ENCODE data around the gene DLGAP4. TPM values are rescaled to one million over a fixed set of nuclear protein-coding genes. Genes with fewer than 3 reads are reported as not detected.

DLGAP4 gene
- total RNA-seq, 1 donor from 2014 or later, result 61.2 TPM

DNA sequence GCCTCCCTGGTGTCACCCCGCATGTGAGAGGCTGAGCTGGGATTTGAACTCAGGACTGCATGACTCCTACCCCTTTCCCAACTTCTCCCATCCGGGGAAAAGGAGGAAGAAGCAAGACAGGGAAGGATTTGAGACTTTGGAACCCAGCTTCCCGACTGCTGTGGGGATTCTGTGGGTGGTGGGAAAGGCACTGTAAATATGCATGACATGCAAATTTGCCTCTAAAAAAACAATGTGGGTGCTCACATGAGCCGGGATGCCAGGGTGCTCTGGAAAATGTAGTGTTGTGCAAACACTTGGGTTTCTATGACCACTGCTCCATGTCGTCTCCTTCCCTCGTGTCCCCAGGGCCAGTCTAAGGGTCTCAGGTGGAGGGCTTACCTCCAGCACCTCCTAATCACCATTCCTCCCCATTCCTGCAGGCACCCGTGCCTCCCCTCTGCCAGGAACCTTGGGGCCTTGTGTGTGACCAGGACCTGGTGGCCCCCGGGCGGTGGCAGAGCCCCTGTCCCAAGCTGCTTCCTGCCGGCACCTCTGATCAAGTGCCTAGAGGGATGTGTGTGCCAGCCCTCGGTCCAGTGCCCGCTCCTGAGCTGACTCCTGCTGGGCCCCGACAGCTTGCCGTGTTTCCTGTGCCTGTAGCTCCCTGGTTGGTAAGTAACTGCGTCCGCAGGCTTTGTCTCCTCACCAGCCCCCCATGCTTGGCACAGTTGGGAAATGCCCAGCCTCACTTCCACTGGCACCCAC lies 60.7 kb downstream of the DLGAP4 start:
- no peak overlapping the region for H3K4me3 ChIP-seq
- no peak for ATAC-seq
- no peaks in the 10 kb centered on the region for H3K4me1 ChIP-seq
- no peaks in the 10 kb centered on the region for H3K27me3 ChIP-seq
- no peaks in the 10 kb centered on the region for H3K9me3 ChIP-seq
- no peak for DNase-seq
- H3K36me3 ChIP-seq, result no peaks in the 10 kb centered on the region
- intact Hi-C loops (cut with DNase I), result no loop called here
- TF ChIP-seq, protein P1, sequence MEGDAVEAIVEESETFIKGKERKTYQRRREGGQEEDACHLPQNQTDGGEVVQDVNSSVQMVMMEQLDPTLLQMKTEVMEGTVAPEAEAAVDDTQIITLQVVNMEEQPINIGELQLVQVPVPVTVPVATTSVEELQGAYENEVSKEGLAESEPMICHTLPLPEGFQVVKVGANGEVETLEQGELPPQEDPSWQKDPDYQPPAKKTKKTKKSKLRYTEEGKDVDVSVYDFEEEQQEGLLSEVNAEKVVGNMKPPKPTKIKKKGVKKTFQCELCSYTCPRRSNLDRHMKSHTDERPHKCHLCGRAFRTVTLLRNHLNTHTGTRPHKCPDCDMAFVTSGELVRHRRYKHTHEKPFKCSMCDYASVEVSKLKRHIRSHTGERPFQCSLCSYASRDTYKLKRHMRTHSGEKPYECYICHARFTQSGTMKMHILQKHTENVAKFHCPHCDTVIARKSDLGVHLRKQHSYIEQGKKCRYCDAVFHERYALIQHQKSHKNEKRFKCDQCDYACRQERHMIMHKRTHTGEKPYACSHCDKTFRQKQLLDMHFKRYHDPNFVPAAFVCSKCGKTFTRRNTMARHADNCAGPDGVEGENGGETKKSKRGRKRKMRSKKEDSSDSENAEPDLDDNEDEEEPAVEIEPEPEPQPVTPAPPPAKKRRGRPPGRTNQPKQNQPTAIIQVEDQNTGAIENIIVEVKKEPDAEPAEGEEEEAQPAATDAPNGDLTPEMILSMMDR (IDR thresholded peaks at IDR 0.05), result no peak
- H3K27ac ChIP-seq, result no peak overlapping the region

- ATAC-seq (no peak), DNase-seq (no peak)
- H3K4me3 ChIP-seq, result no peak overlapping the region
- H3K36me3 ChIP-seq, result no peaks in the 10 kb centered on the region
- no peaks in the 10 kb centered on the region for H3K9me3 ChIP-seq
- intact Hi-C loops (cut with DNase I), result no loop called here
- TF ChIP-seq, protein P1 (IDR thresholded peaks at IDR 0.05), result no peak
- H3K27me3 ChIP-seq, result no peaks in the 10 kb centered on the region
- no peak overlapping the region for H3K27ac ChIP-seq
- no peaks in the 10 kb centered on the region for H3K4me1 ChIP-seq
These were observed 61.2 kb downstream of the DLGAP4 start for GRCh38 chr20:36367370-36367745.

GRCh38 chr20:36367907-36368799 lies 62.0 kb downstream of the DLGAP4 start:
- Histone ChIP-seq H3K4me1 (no peaks in the 10 kb centered on the region), H3K9me3 (no peaks in the 10 kb centered on the region), H3K4me3 (no peak overlapping the region), H3K27me3 (no peaks in the 10 kb centered on the region), H3K36me3 (no peaks in the 10 kb centered on the region), H3K27ac (no peak overlapping the region)
- ATAC-seq, result no peak
- no peak for DNase-seq
- intact Hi-C loops (cut with DNase I), result no loop called here
- TF ChIP-seq, protein P1 (IDR thresholded peaks at IDR 0.05), result no peak

DNA sequence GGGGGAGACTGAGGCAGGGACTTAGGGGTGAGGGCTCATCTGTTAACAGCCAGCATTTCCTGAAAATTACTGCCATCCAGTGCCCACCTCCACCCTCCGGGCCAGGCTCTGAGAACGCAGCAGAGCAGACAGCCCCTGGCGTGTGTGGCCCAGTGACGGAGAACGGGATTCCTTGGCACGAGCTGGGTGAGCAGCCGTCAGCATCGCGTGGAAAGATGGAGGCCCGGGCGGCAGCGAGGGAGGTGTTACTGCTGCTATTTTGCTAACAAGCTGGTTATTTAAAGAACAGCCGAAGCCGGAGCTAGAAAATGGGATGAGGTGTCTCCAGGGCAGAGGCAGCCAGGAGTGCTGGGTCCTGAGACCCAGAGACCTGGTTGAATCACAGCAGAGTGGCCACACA lies 62.7 kb downstream of the DLGAP4 start:
- H3K9me3 ChIP-seq, result no peaks in the 10 kb centered on the region
- intact Hi-C loops (cut with DNase I), result no loop called here
- TF ChIP-seq, protein P1 (IDR thresholded peaks at IDR 0.05), result no peak
- H3K4me3 ChIP-seq, result no peak overlapping the region
- no peaks in the 10 kb centered on the region for H3K27me3 ChIP-seq
- no peak overlapping the region for H3K27ac ChIP-seq
- no peaks in the 10 kb centered on the region for H3K36me3 ChIP-seq
- ATAC-seq (no peak), DNase-seq (no peak)
- no peaks in the 10 kb centered on the region for H3K4me1 ChIP-seq

GRCh38 chr20:36369739-36370138 lies 63.6 kb downstream of the DLGAP4 start:
- intact Hi-C loops (cut with DNase I), result no loop called here
- Histone ChIP-seq H3K27ac (no peak overlapping the region), H3K27me3 (no peaks in the 10 kb centered on the region), H3K36me3 (no peaks in the 10 kb centered on the region), H3K4me1 (no peaks in the 10 kb centered on the region), H3K9me3 (no peaks in the 10 kb centered on the region), H3K4me3 (no peak overlapping the region)
- no peak for ATAC-seq
- DNase-seq, result no peak
- TF ChIP-seq, protein P1 (IDR thresholded peaks at IDR 0.05), result no peak

All from upper lobe of right lung (tissue), 1 donor.